IPS DF 6.9 (cell line): ENCODE measurements around the gene OR5H14.
"Not testable (repeated sequence)": the region's sequence is repeated elsewhere in the genome, so short reads cannot be mapped to it uniquely, and the experiment has no call there.

Experiments used
- DNase-seq: peaks from one replicate; pipeline ENCODE4 v3.0.0-alpha.2; 2013; ENCODE audit warnings: low read depth, low spot score
- H3K27ac ChIP-seq: one replicate; pipeline ENCODE4 v1.5.1; 2013; ENCODE audit warnings: low read length, control low read depth
- H3K27me3 ChIP-seq: 2 replicates; pipeline ENCODE4 v1.6.1; 2013; ENCODE audit warnings: mild to moderate bottlenecking, low read length; ENCODE audit not compliant: control insufficient read depth, insufficient read depth
- H3K36me3 ChIP-seq: 2 replicates; pipeline ENCODE4 v1.6.1; 2013; ENCODE audit warnings: low read length; ENCODE audit not compliant: control insufficient read depth, insufficient read depth
- H3K4me1 ChIP-seq: 2 replicates; pipeline ENCODE4 v1.6.1; 2013; ENCODE audit warnings: low read length; ENCODE audit not compliant: control insufficient read depth, insufficient read depth
- H3K4me3 ChIP-seq: 2 replicates; pipeline ENCODE4 v1.5.1; 2013; ENCODE audit warnings: mild to moderate bottlenecking, low read length
- H3K9me3 ChIP-seq: 2 replicates; pipeline ENCODE4 v1.6.1; 2013; ENCODE audit warnings: low read length, inconsistent platforms; ENCODE audit not compliant: control insufficient read depth, insufficient read depth
- WGBS: extraction: QIAGEN DNeasy Blood & Tissue Kit; methylation state at CpG from one replicate; pipeline ENCODE4 v1.1.7; 2013; ENCODE audit warnings: mixed read lengths, missing lambda C conversion rate; ENCODE audit not compliant: insufficient read length, insufficient coverage; 5-methylcytosine and 5-hydroxymethylcytosine counted together

Gene OR5H14

GRCh38 chr3:98196293-98196692, 49.0 kb downstream of the OR5H14 start:
- not testable (repeated sequence) for H3K27ac ChIP-seq, H3K27me3 ChIP-seq, H3K36me3 ChIP-seq, H3K4me3 ChIP-seq, DNase-seq, H3K9me3 ChIP-seq, H3K4me1 ChIP-seq
- whole genome bisulfite sequencing, result no CpG with 5 or more reads among the region's 2 CpGs

- WGBS, result no CpG with 5 or more reads among the region's 1 CpG
- Histone ChIP-seq H3K36me3 (no peaks in the 10 kb centered on the region), H3K27ac (no peak overlapping the region), H3K4me1 (no peaks in the 10 kb centered on the region), H3K4me3 (no peak overlapping the region), H3K9me3 (no peaks in the 10 kb centered on the region), H3K27me3 (no peaks in the 10 kb centered on the region)
- DNase-seq, result no peak
These were observed 51.7 kb downstream of the OR5H14 start for GRCh38 chr3:98199020-98199419.
